Measurements from ENCODE around the gene FAM222A.

Gene FAM222A

GRCh38 chr12:109716092-109716479 is 2.5 kb downstream of the FAM222A start:
- no peaks in the 10 kb centered on the region for H3K9me3 Mint-ChIP-seq

DNA sequence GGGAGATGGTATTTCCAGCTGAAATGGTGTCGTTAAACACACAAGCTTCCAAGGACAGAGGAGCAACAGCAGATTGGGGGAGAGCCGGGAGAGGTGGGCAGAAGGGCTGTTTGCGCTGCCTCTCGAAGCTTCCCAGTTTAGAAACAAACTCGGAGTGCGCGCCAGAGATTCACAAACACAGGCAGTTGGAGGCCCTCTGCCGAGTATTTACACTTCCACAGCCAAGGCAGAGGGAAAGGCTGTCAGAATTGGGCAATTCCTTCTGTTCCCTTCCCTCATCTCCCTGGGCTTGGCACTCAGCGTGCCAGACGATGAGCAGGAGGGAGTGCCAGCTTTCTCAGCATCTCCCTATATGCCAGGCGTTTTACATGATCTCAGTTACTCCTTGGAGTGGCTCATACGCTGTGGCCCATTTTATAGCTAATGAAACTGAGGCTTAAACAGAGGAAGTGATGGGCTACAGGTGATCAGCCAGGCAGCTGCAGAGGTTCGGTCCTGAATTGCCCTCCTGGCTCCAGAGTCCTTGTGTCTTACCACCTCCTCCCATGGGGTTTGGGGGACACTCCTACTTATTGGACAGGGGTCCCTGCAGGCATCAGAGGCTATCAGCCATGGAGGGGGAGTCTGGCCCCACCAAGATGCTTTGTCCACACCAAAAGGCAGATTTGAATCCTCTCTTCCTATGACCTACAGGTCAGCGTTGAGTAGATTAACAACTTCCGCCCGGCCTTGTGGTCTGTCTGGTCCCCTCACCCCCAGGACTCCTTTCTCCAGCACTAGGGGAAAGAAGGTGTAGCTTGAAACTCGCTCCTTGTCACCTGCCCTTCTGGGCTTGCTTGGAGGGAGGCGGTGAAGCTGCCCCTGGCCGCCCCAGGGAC is 3.1 kb downstream of the FAM222A start:
- Mint-ChIP-seq H3K9me3 (no peaks in the 10 kb centered on the region), H3K27me3 (ENCODE audit: low read depth, poor library complexity) (peaks cover 29% of the 10 kb centered on the region), H3K4me1 (peaks cover 60% of the 10 kb centered on the region), H3K4me3 (peak overlapping the region; percentile 65), H3K27ac (peak overlapping the region; percentile 57), H3K36me3 (ENCODE audit: low read depth) (no peaks in the 10 kb centered on the region)
- DNase-seq = no peak
- no peak for TF ChIP-seq CTCF (IDR thresholded peaks at IDR 0.05)

More at GRCh38 chr12:109716092-109716479, 2.5 kb downstream of the FAM222A start:
- peaks cover 36% of the 10 kb centered on the region for H3K27me3 Mint-ChIP-seq (ENCODE audit: low read depth, poor library complexity)
- peaks cover 60% of the 10 kb centered on the region for H3K4me1 Mint-ChIP-seq
- no peaks in the 10 kb centered on the region for H3K36me3 Mint-ChIP-seq (ENCODE audit: low read depth)
- TF ChIP-seq CTCF (IDR thresholded peaks at IDR 0.05) = no peak
- H3K27ac Mint-ChIP-seq = peak overlapping the region; percentile 57
- no peak for DNase-seq
- H3K4me3 Mint-ChIP-seq = peak overlapping the region; percentile 33

DNA sequence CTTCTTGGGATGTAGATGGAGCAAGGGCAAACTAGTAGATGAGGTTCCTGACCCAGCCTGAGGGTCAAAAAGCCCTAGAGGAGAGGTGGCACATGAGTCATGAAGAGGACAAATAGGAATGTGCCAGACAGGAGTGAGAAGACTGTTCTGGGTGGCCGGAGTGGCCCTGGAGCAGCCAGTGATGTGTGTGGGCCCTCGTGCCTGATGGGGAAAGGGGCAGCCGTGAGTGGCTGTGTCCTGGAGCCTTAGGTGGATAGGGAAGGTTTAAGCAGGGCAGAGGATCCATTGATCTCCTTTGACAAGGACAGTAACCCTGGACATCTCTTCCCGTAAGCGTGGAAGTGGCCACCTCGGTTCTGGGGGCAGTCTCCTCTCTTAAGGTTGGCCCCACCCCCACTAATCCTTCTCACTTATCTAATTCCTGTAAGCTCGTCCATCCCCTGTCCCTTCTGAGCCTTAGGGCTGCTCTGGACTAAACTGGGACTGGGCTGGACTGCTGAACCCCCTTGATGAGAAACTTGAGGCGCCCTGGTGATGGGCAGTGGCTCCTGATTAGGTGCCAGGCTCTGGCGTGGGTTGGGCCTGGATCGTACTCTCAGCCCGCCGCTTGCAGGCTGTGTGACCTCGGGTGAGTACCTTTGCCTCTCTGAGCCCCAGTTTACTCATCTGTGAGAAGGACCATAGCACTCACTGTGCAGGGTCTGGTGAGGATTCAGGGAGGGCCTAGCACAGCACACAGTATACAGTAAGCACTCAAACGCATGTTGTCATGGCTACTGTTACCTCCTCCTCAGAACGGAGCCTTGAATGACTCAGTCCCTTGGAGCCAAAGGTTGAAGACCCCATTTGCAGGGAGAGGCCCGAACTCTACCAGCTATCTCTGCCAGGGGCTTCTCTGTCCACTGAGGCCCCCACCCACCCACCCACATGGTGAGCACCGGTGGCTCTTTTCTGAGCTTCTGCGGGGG is 4.0 kb downstream of the FAM222A start:
- Mint-ChIP-seq H3K36me3 (ENCODE audit: low read depth) (no peaks in the 10 kb centered on the region), H3K27me3 (ENCODE audit: low read depth, poor library complexity) (peaks cover 27% of the 10 kb centered on the region)

DNA sequence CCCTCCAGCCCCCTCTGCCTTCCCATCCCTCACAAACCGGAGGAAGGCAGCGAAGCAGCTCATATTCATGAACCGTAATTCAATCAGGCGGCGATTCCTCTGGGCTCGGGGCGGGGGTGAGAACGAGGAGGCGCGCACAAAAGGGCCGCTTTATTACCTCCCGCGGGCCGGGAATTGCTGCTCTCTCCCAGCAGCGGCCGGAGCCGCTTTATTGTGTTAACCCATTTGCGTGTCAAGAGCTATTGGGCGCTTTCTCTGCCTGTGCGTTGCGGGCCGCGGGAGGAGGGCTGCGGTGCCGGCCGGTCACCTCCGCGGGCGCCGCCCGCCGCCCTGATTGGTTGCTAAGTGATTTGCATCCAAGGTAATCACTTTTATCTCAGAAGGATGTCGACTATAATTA is 4.8 kb downstream of the FAM222A start:
- DNase-seq = peak; percentile 79
- H3K4me3 Mint-ChIP-seq = peak overlapping the region; percentile 36

More for the DNA sequence above, 4.0 kb downstream of the FAM222A start:
- no peak overlapping the region for H3K27ac Mint-ChIP-seq
- H3K9me3 Mint-ChIP-seq = no peaks in the 10 kb centered on the region
- DNase-seq = no peak
- no peak for TF ChIP-seq CTCF (IDR thresholded peaks at IDR 0.05)
- peaks cover 70% of the 10 kb centered on the region for H3K4me1 Mint-ChIP-seq
- H3K4me3 Mint-ChIP-seq = peak overlapping the region; percentile 65

More for the DNA sequence above, 4.8 kb downstream of the FAM222A start:
- Mint-ChIP-seq H3K9me3 (no peaks in the 10 kb centered on the region), H3K27me3 (ENCODE audit: low read depth, poor library complexity) (peaks cover 23% of the 10 kb centered on the region), H3K27ac (no peak overlapping the region), H3K36me3 (ENCODE audit: low read depth) (no peaks in the 10 kb centered on the region), H3K4me1 (peaks cover 70% of the 10 kb centered on the region)
- TF ChIP-seq CTCF (IDR thresholded peaks at IDR 0.05) = no peak

Measured in nephron progenitor cell (in vitro differentiated cells).